IMR-90 (cell line): ENCODE measurements around the gene C13orf46. TPM values are rescaled to one million over a fixed set of nuclear protein-coding genes. Genes with fewer than 3 reads are reported as not detected.

ENCODE experiments used
- ATAC-seq: fragments of 200-7000 bp; cut with Tn5 transposase; 2 replicates; pipeline ENCODE4 v1.9.1; 2020; ENCODE audit warnings: low read depth, mild to moderate bottlenecking, moderate library complexity
- BruUV-seq: library from RNA; stranded (reverse); fragments of 400-500 nt; replicated peaks from 2 replicates; lab custom pipeline; 2021; lab: Mats Ljungman, UMichigan
- CTCF ChIA-PET: fragments of 300-600 bp; formaldehyde crosslinking; extraction: SDS; loops from one replicate; lab custom pipeline; 2021; ENCODE audit warnings: antibody characterized with exemption; lab: Yijun Ruan, JAX
- POLR2A ChIA-PET: fragments of 300-600 bp; sonication (Branson Sonifier 250); formaldehyde crosslinking; loops from one replicate; lab custom pipeline; 2022; ENCODE audit warnings: antibody characterized with exemption; ENCODE audit not compliant: unreplicated experiment; lab: Charles Lee
- DNase-seq: peaks from one replicate; pipeline ENCODE4 v3.0.0; 2013
- H2AFZ ChIP-seq: replicated peaks from 2 replicates; pipeline ENCODE3; 2013; ENCODE audit warnings: low read length, mild to moderate bottlenecking; ENCODE audit not compliant: poor library complexity
- H2AK5ac ChIP-seq: 2 replicates; pipeline ENCODE4 v1.6.1; 2013; ENCODE audit warnings: low read depth, low read length, inconsistent platforms
- H2AK9ac ChIP-seq: replicated peaks from 2 replicates; pipeline ENCODE3; 2013; ENCODE audit warnings: mild to moderate bottlenecking, low read depth, low read length, moderate library complexity; ENCODE audit not compliant: poor library complexity
- H2BK120ac ChIP-seq: 2 replicates; pipeline ENCODE4 v1.6.1; 2013; ENCODE audit warnings: low read depth, low read length, inconsistent platforms
- H2BK15ac ChIP-seq: 3 replicates; pipeline ENCODE4 v1.6.1; 2013; ENCODE audit warnings: low read depth, low read length, inconsistent platforms
- H2BK20ac ChIP-seq: 2 replicates; pipeline ENCODE4 v1.6.1; 2013; ENCODE audit warnings: low read depth, mild to moderate bottlenecking, inconsistent platforms, low read length, moderate library complexity
- H2BK5ac ChIP-seq: 2 replicates; pipeline ENCODE4 v1.6.1; 2013; ENCODE audit warnings: mild to moderate bottlenecking, low read depth, low read length, inconsistent platforms; ENCODE audit not compliant: poor library complexity, severe bottlenecking
- H3K14ac ChIP-seq: replicated peaks from 2 replicates; pipeline ENCODE4 v1.6.1; 2013; ENCODE audit warnings: low read depth, low read length, inconsistent platforms
- H3K18ac ChIP-seq: 2 replicates; pipeline ENCODE4 v1.6.1; 2013; ENCODE audit warnings: low read depth, low read length, control low read depth
- H3K23ac ChIP-seq: 2 replicates; pipeline ENCODE4 v1.6.1; 2013; ENCODE audit warnings: low read depth, low read length, inconsistent platforms
- H3K27ac ChIP-seq: 2 replicates; pipeline ENCODE4 v1.5.1; 2013; ENCODE audit warnings: mild to moderate bottlenecking, control low read depth, low read length; ENCODE audit not compliant: insufficient read depth
- H3K27me3 ChIP-seq: 2 replicates; pipeline ENCODE4 v1.6.1; 2013; ENCODE audit warnings: low read length; ENCODE audit not compliant: control insufficient read depth, insufficient read depth
- H3K36me3 ChIP-seq: 2 replicates; pipeline ENCODE4 v1.6.1; 2013; ENCODE audit warnings: low read length, mixed read lengths; ENCODE audit not compliant: control insufficient read depth, insufficient read depth
- H3K4ac ChIP-seq: 2 replicates; pipeline ENCODE4 v1.6.1; 2013; ENCODE audit warnings: low read depth, low read length, inconsistent platforms
- H3K4me1 ChIP-seq: 2 replicates; pipeline ENCODE4 v1.6.1; 2013; ENCODE audit warnings: low read length, mixed read lengths; ENCODE audit not compliant: control insufficient read depth, insufficient read depth
- H3K4me2 ChIP-seq: 2 replicates; pipeline ENCODE4 v1.6.1; 2013; ENCODE audit warnings: low read depth, mild to moderate bottlenecking, control low read depth, low read length, moderate library complexity
- H3K4me3 ChIP-seq: 2 replicates; pipeline ENCODE4 v1.5.1; 2013; ENCODE audit warnings: low read depth, mild to moderate bottlenecking, control low read depth, low read length, moderate library complexity; ENCODE audit not compliant: insufficient read depth
- H3K56ac ChIP-seq: 2 replicates; pipeline ENCODE4 v1.6.1; 2013; ENCODE audit warnings: low read length, inconsistent platforms; ENCODE audit not compliant: insufficient read depth; ENCODE audit errors: extremely low read depth
- H3K79me1 ChIP-seq, 2 experiments: 2 replicates each; pipeline ENCODE4 v1.6.1; 2013; ENCODE audit warnings: low read length in 2 of 2, inconsistent platforms in 1 of 2, low read depth in 1 of 2
- H3K9ac ChIP-seq: 2 replicates; pipeline ENCODE4 v1.6.1; 2013; ENCODE audit warnings: low read depth, low read length, control low read depth
- H3K9me1 ChIP-seq: 2 replicates; pipeline ENCODE4 v1.6.1; 2013; ENCODE audit warnings: low read length, inconsistent platforms; ENCODE audit not compliant: insufficient read depth
- H3K9me3 ChIP-seq: 2 replicates; pipeline ENCODE4 v1.6.1; 2013; ENCODE audit warnings: low read length; ENCODE audit not compliant: control insufficient read depth, insufficient read depth
- H4K20me1 ChIP-seq: 2 replicates; pipeline ENCODE4 v1.6.1; 2013; ENCODE audit warnings: low read length, inconsistent platforms; ENCODE audit not compliant: insufficient read depth
- H4K5ac ChIP-seq: 2 replicates; pipeline ENCODE4 v1.6.1; 2013; ENCODE audit warnings: mild to moderate bottlenecking, low read depth, low read length, control low read depth
- H4K8ac ChIP-seq, 2 experiments: 2 replicates each; pipeline ENCODE4 v1.6.1; 2013; ENCODE audit warnings: low read depth in 2 of 2, low read length in 2 of 2, control low read depth in 1 of 2, inconsistent platforms in 1 of 2
- H4K91ac ChIP-seq: 2 replicates; pipeline ENCODE4 v1.6.1; 2013; ENCODE audit warnings: low read depth, low read length, inconsistent platforms; ENCODE audit not compliant: insufficient read depth
- BHLHE40 ChIP-seq: fragments of 150-350 bp; IDR thresholded peaks from 2 replicates; pipeline ENCODE4 v1.6.1; 2016; ENCODE audit warnings: mild to moderate bottlenecking, low read depth, low read length
- CEBPB ChIP-seq: IDR thresholded peaks from 2 replicates; pipeline ENCODE4 v1.6.1; 2012; ENCODE audit warnings: low read depth, low read length, improper control_type of control experiment
- CHD1 ChIP-seq: IDR thresholded peaks from 2 replicates; pipeline ENCODE4 v1.6.1; 2012; ENCODE audit warnings: low read depth, low read length, improper control_type of control experiment
- CTCF ChIP-seq: conservative IDR thresholded peaks from 2 replicates; pipeline ENCODE4 v1.5.1; 2012; ENCODE audit warnings: mild to moderate bottlenecking, low read depth, low read length, improper control_type of control experiment
- ELK1 ChIP-seq: fragments of 150-350 bp; IDR thresholded peaks from 2 replicates; pipeline ENCODE4 v1.6.1; 2016; ENCODE audit warnings: low read depth, mild to moderate bottlenecking, low read length, moderate library complexity, borderline replicate concordance
- FOS ChIP-seq: fragments of 150-350 bp; IDR thresholded peaks from 2 replicates; pipeline ENCODE4 v1.6.1; 2016; ENCODE audit warnings: low read depth, low read length
- MAFK ChIP-seq: IDR thresholded peaks from 2 replicates; pipeline ENCODE4 v1.6.1; 2012; ENCODE audit warnings: low read depth, low read length, improper control_type of control experiment
- MAZ ChIP-seq: IDR thresholded peaks from 2 replicates; pipeline ENCODE4 v1.6.1; 2012; ENCODE audit warnings: low read depth, mild to moderate bottlenecking, low read length, improper control_type of control experiment, moderate library complexity, borderline replicate concordance
- MXI1 ChIP-seq: IDR thresholded peaks from 2 replicates; pipeline ENCODE4 v1.6.1; 2012; ENCODE audit warnings: low read depth, mild to moderate bottlenecking, low read length, moderate library complexity, borderline replicate concordance
- POLR2A ChIP-seq: IDR thresholded peaks from 2 replicates; pipeline ENCODE4 v1.6.1; 2012; ENCODE audit warnings: mild to moderate bottlenecking, low read depth, low read length
- RAD21 ChIP-seq: IDR thresholded peaks from 2 replicates; pipeline ENCODE4 v1.6.1; 2012; ENCODE audit warnings: low read length, improper control_type of control experiment
- SMC3 ChIP-seq: fragments of 150-350 bp; IDR thresholded peaks from 2 replicates; pipeline ENCODE4 v1.6.1; 2016; ENCODE audit warnings: low read depth, mild to moderate bottlenecking, antibody characterized with exemption, low read length, moderate library complexity
- WGBS, 2 experiments: methylation state at CpG; one replicate each; pipeline versions ENCODE4 v1.1.5 to v1.1.7; 2013; ENCODE audit warnings: missing lambda C conversion rate in 2 of 2; ENCODE audit not compliant: insufficient read length in 1 of 2; ENCODE audit errors: extremely low coverage in 2 of 2; 5-methylcytosine and 5-hydroxymethylcytosine counted together
- dilution Hi-C: fragments of 300-500 bp; cut with HindIII; formaldehyde crosslinking; loops from one replicate; pipeline ENCODE4 v1.14.3; 2018; ENCODE audit warnings: low sequenced_read_pairs; ENCODE audit not compliant: unreplicated experiment
- in situ Hi-C: fragments of 300-500 bp; cut with MboI; formaldehyde crosslinking; loops from 3 replicates; pipeline ENCODE4 v1.14.3; 2019; ENCODE audit warnings: low sequenced_read_pairs, inconsistent platforms, mixed read lengths
- intact Hi-C: fragments of 100-400 bp; cut with micrococcal nuclease; formaldehyde crosslinking; loops from 2 replicates; pipeline ENCODE4 v1.10.0; 2022
- polyA plus RNA-seq, 3 experiments: library from polyadenylated mRNA; depleted of rRNA; stranded (reverse); fragments of >200 nt; gene quantifications; 2 replicates each; pipeline ENCODE4 v1.2.3, GENCODE V29; 2012; ENCODE audit warnings: low replicate concordance in 1 of 3
- total RNA-seq: library from RNA; depleted of rRNA; stranded (reverse); fragments of >200 nt; gene quantifications from 2 replicates; pipeline ENCODE4 v1.2.3, GENCODE V29; 2012

Gene C13orf46
- total and polyA plus RNA-seq, 2 of the 4 experiments (the other 2 are of a cell fraction), result under 0.01 to 2.1 TPM

GRCh38 chr13:113996912-113997745, 23.3 kb upstream of the C13orf46 start (continued):
- TF ChIP-seq RAD21, result no peak

GRCh38 chr13:113996081-113996911, 22.4 kb upstream of the C13orf46 start:
- peaks cover 7% of the 10 kb centered on the region for H3K9me1 ChIP-seq
- DNase-seq (no peak), ATAC-seq (no peak)
- H3K23ac ChIP-seq, result no peak overlapping the region
- H3K27me3 ChIP-seq, result no peaks in the 10 kb centered on the region
- no peak overlapping the region for H2BK120ac ChIP-seq
- H3K14ac ChIP-seq, result no peak overlapping the region
- no peak overlapping the region for H4K5ac ChIP-seq
- intact Hi-C loops, result no loop called here
- no peak overlapping the region for H3K4ac ChIP-seq
- H3K9ac ChIP-seq, result no peak overlapping the region
- peak overlapping the region; percentile 20 for H2AK9ac ChIP-seq
- H2BK15ac ChIP-seq, result no peak overlapping the region
- no TSS peak for BruUV-seq
- no peak overlapping the region for H3K18ac ChIP-seq
- in situ Hi-C loops, result no loop called here
- ChIA-PET POLR2A (no interaction called here), CTCF (no interaction called here)
- H3K79me1 ChIP-seq, result peaks cover 14 to 55% of the 10 kb centered on the region in 2 experiments
- no peak overlapping the region for H3K27ac ChIP-seq
- peaks cover 18% of the 10 kb centered on the region for H4K20me1 ChIP-seq
- H2BK20ac ChIP-seq, result no peak overlapping the region
- 95% methylated on average over 27 of the region's 38 CpGs; no CpG with 5 or more reads in 1 of the 2 experiments for WGBS, 2 experiments
- no peaks in the 10 kb centered on the region for H3K9me3 ChIP-seq
- H3K4me3 ChIP-seq, result no peak overlapping the region
- H4K8ac ChIP-seq, result no peak overlapping the region
- dilution Hi-C loops, result no loop called here
- H3K56ac ChIP-seq, result no peak overlapping the region
- H4K91ac ChIP-seq, result no peak overlapping the region
- no peak overlapping the region for H3K4me2 ChIP-seq
- peaks cover 65% of the 10 kb centered on the region for H3K36me3 ChIP-seq
- peaks cover 7% of the 10 kb centered on the region for H3K4me1 ChIP-seq
- no peak overlapping the region for H2AFZ ChIP-seq
- H2BK5ac ChIP-seq, result no peak overlapping the region
- no peak overlapping the region for H2AK5ac ChIP-seq
- TF ChIP-seq RAD21, result no peak
- no peak for TF ChIP-seq ELK1
- TF ChIP-seq MXI1, result no peak
- TF ChIP-seq FOS, result no peak
- TF ChIP-seq CTCF, result no peak
- no peak for TF ChIP-seq MAFK
- TF ChIP-seq SMC3, result no peak
- no peak for TF ChIP-seq BHLHE40
- TF ChIP-seq CEBPB, result no peak
- TF ChIP-seq MAZ, result no peak
- no peak for TF ChIP-seq CHD1
- TF ChIP-seq POLR2A, result no peak
